ENCODE measurements around the gene GSG1L2.

The GSG1L2 gene

GRCh38 chr17:9824797-9825338 is 3.0 kb upstream of the GSG1L2 start:
- no peak for DNase-seq (ENCODE audit: low spot score)

GRCh38 chr17:9824094-9824493 is 2.2 kb upstream of the GSG1L2 start:
- DNase-seq (ENCODE audit: low spot score) = no peak

GRCh38 chr17:9820448-9820847 is 1.4 kb downstream of the GSG1L2 start:
- no peak for DNase-seq (ENCODE audit: low spot score)

GRCh38 chr17:9818760-9819159 is 3.1 kb downstream of the GSG1L2 start:
- DNase-seq (ENCODE audit: low spot score) = no peak

- no peak for DNase-seq (ENCODE audit: low spot score)
These were observed 4.8 kb downstream of the GSG1L2 start for GRCh38 chr17:9817086-9817485.

GRCh38 chr17:9816472-9816871 is 5.4 kb downstream of the GSG1L2 start:
- no peak for DNase-seq (ENCODE audit: low spot score)

GRCh38 chr17:9814337-9814945 is 7.4 kb downstream of the GSG1L2 start:
- no peak for DNase-seq (ENCODE audit: low spot score)

- DNase-seq (ENCODE audit: low spot score) = no peak
These were observed 8.7 kb downstream of the GSG1L2 start for GRCh38 chr17:9813166-9813565.

- DNase-seq (ENCODE audit: low spot score) = no peak
These were observed 10.3 kb downstream of the GSG1L2 start for GRCh38 chr17:9811537-9811936.

GRCh38 chr17:9811086-9811485 is 10.8 kb downstream of the GSG1L2 start:
- no peak for DNase-seq (ENCODE audit: low spot score)

- DNase-seq (ENCODE audit: low spot score) = no peak
These were observed 11.6 kb downstream of the GSG1L2 start for GRCh38 chr17:9810100-9810949.

- no peak for DNase-seq (ENCODE audit: low spot score)
These were observed 12.5 kb downstream of the GSG1L2 start for GRCh38 chr17:9809409-9809808.

GRCh38 chr17:9806699-9807098 is 15.2 kb downstream of the GSG1L2 start:
- no peak for DNase-seq (ENCODE audit: low spot score)

- DNase-seq (ENCODE audit: low spot score) = no peak
These were observed 16.1 kb downstream of the GSG1L2 start for GRCh38 chr17:9805769-9806168.

GRCh38 chr17:9802697-9803096 is 19.2 kb downstream of the GSG1L2 start:
- no peak for DNase-seq (ENCODE audit: low spot score)

GRCh38 chr17:9802294-9802693 is 19.6 kb downstream of the GSG1L2 start:
- DNase-seq (ENCODE audit: low spot score) = no peak

- DNase-seq (ENCODE audit: low spot score) = no peak
These were observed 20.4 kb downstream of the GSG1L2 start for GRCh38 chr17:9801505-9801904.

- DNase-seq (ENCODE audit: low spot score) = no peak
These were observed 23.2 kb downstream of the GSG1L2 start for GRCh38 chr17:9798724-9799123.

GRCh38 chr17:9798008-9798407 is 23.9 kb downstream of the GSG1L2 start:
- no peak for DNase-seq (ENCODE audit: low spot score)

- DNase-seq (ENCODE audit: low spot score) = no peak
These were observed 29.6 kb downstream of the GSG1L2 start for GRCh38 chr17:9792181-9792840.

GRCh38 chr17:9790889-9791876 is 30.7 kb downstream of the GSG1L2 start, which contains the start of gene DHRS7C:
Gene DHRS7C (minus strand): TSS chr17:9791592. CDS start chr17:9791284, 308 bp downstream.
- DNase-seq (ENCODE audit: low spot score) = no peak

Data from HuH-7 (cell line).